Measurements from ENCODE around the gene ISYNA1. TPM values are rescaled to one million over a fixed set of nuclear protein-coding genes. Genes with fewer than 3 reads are reported as not detected.

ISYNA1 gene
- total and polyA plus RNA-seq, 2 of the 13 experiments (the other 11 are each of a cell fraction or from before 2014, with no cell fraction given): 29.6 to 48.5 TPM

- TF ChIP-seq ZNF318 (CRISPR knock-in tag; IDR thresholded peaks at IDR 0.05): no peak
- no peak for TF ChIP-seq ZFYVE20 (CRISPR knock-in tag; IDR thresholded peaks at IDR 0.05; ENCODE audit: borderline replicate concordance, low read depth)
- no peak for TF ChIP-seq FOXA1 (IDR thresholded peaks at IDR 0.05)
- no peak for TF ChIP-seq FOXA1 (CRISPR knock-in tag; IDR thresholded peaks at IDR 0.05)
- no peak for TF ChIP-seq ZNF770 (CRISPR knock-in tag; IDR thresholded peaks at IDR 0.05)
- no peak for TF ChIP-seq ZNF766 (CRISPR knock-in tag; IDR thresholded peaks at IDR 0.05; ENCODE audit: borderline replicate concordance)
- no peak; the same call in 1 of the 2 replicates for TF ChIP-seq ARID2 (CRISPR knock-in tag; IDR thresholded peaks at IDR 0.05; ENCODE audit: borderline replicate concordance)
- TF ChIP-seq GRHL1 (CRISPR knock-in tag; conservative IDR thresholded peaks at IDR 0.05): no peak
- TF ChIP-seq NBN (conservative IDR thresholded peaks at IDR 0.05): no peak
These were observed 21.1 kb downstream of the ISYNA1 start (continued) for GRCh38 chr19:18416778-18417249.
